Hepatocyte (in vitro differentiated cells): Measurements from ENCODE around the gene TOP3B.

ENCODE experiments used
- CTCF ChIP-seq: fragments of 200-600 bp; sonication (generic); IDR thresholded peaks from 2 replicates; pipeline ENCODE4 v1.5.1; 2016; ENCODE audit warnings: antibody characterized with exemption, mild to moderate bottlenecking; ENCODE audit not compliant: poor library complexity
- EZH2 ChIP-seq: fragments of 200-600 bp; sonication (generic); IDR thresholded peaks from 2 replicates; pipeline ENCODE4 v1.6.1; 2016; ENCODE audit warnings: antibody characterized with exemption, mild to moderate bottlenecking, borderline replicate concordance
- EZH2phosphoT487 ChIP-seq: fragments of 200-600 bp; sonication (generic); IDR thresholded peaks from one replicate; pipeline ENCODE4 v1.6.1; 2018; ENCODE audit warnings: antibody characterized with exemption, mild to moderate bottlenecking, low read depth, moderate library complexity; ENCODE audit not compliant: unreplicated experiment, severe bottlenecking

GRCh38 chr22:22003233-22003632 lies 20.6 kb upstream of the TOP3B start:
- no peak for TF ChIP-seq CTCF
- no peak for TF ChIP-seq EZH2
- TF ChIP-seq EZH2phosphoT487: no peak
